ENCODE data around the gene DOLPP1.
A peak's percentile ranks its signal among the peaks of the same experiment; 100 is the strongest.

Gene DOLPP1

DNA sequence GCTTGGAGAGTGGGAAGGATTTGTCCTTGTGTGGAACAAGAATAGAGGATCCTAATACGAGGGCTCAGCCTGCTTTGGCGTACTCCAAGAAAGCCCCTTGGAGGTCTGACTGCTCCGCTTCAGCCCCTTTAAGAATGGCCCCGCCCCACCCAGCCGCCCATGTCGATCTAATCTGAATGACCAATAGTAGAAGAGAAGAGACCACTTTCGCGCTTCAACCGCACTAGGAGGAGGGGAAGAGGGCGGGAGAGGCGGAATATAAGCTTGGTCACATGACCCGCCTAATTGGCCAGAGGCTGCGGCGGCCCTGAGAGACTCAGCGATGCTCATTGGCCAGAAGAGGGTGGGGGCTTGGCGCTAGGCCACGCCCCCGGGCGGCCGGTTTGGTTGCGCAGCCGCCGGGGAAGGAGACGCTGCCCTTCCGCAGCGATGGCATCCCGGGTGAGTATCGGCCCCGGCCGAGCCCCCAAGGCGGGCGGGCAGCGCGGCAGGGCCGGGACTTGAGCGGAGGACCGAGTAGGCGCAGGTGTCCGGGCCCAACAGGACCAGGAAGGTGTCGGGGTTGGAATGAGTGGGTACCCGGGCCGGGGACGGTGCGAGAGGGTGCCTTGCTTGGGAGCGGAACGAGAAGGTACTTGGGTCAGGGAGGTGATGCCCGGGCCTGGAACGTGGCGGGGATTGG, 44.5 kb upstream of the DOLPP1 start, which contains the start of gene MIGA2 (continued):
- TF ChIP-seq, protein P1, sequence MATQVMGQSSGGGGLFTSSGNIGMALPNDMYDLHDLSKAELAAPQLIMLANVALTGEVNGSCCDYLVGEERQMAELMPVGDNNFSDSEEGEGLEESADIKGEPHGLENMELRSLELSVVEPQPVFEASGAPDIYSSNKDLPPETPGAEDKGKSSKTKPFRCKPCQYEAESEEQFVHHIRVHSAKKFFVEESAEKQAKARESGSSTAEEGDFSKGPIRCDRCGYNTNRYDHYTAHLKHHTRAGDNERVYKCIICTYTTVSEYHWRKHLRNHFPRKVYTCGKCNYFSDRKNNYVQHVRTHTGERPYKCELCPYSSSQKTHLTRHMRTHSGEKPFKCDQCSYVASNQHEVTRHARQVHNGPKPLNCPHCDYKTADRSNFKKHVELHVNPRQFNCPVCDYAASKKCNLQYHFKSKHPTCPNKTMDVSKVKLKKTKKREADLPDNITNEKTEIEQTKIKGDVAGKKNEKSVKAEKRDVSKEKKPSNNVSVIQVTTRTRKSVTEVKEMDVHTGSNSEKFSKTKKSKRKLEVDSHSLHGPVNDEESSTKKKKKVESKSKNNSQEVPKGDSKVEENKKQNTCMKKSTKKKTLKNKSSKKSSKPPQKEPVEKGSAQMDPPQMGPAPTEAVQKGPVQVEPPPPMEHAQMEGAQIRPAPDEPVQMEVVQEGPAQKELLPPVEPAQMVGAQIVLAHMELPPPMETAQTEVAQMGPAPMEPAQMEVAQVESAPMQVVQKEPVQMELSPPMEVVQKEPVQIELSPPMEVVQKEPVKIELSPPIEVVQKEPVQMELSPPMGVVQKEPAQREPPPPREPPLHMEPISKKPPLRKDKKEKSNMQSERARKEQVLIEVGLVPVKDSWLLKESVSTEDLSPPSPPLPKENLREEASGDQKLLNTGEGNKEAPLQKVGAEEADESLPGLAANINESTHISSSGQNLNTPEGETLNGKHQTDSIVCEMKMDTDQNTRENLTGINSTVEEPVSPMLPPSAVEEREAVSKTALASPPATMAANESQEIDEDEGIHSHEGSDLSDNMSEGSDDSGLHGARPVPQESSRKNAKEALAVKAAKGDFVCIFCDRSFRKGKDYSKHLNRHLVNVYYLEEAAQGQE (tag by site-specific recombination; IDR thresholded peaks at IDR 0.05), result no peak
- TF ChIP-seq ZNF366 (tag by site-specific recombination; conservative IDR thresholded peaks at IDR 0.05) (peak; percentile 93), GLIS2 (tag by site-specific recombination; IDR thresholded peaks at IDR 0.05) (peak; percentile 79), ZNF394 (tag by site-specific recombination; IDR thresholded peaks at IDR 0.05; ENCODE audit: borderline replicate concordance) (peak; percentile 62; the same call in 1 of the 2 replicates), ZSCAN30 (tag by site-specific recombination; IDR thresholded peaks at IDR 0.05) (no peak), SALL2 (tag by site-specific recombination; IDR thresholded peaks at IDR 0.05; ENCODE audit: borderline replicate concordance) (no peak), ZBTB17 (tag by site-specific recombination; IDR thresholded peaks at IDR 0.05) (peak; percentile 93), ZNF239 (tag by site-specific recombination; IDR thresholded peaks at IDR 0.05) (no peak; the same call in 1 of the 2 replicates), ZNF138 (tag by site-specific recombination; IDR thresholded peaks at IDR 0.05; ENCODE audit: borderline replicate concordance) (no peak), ZNF501 (tag by site-specific recombination; IDR thresholded peaks at IDR 0.05) (peak; percentile 95), SP7 (tag by site-specific recombination; IDR thresholded peaks at IDR 0.05) (peak; percentile 82), ZNF843 (tag by site-specific recombination; IDR thresholded peaks at IDR 0.05) (peak; percentile 73; the same call in 1 of the 2 replicates), ZBTB1 (tag by site-specific recombination; IDR thresholded peaks at IDR 0.05) (no peak), KLF16 (tag by site-specific recombination; IDR thresholded peaks at IDR 0.05) (peak; percentile 84), ZNF701 (tag by site-specific recombination; IDR thresholded peaks at IDR 0.05) (no peak), ZNF837 (tag by site-specific recombination; IDR thresholded peaks at IDR 0.05) (peak; percentile 24; the same call in 1 of the 2 replicates), HOXC10 (CRISPR knock-in tag; IDR thresholded peaks at IDR 0.05) (no peak), ZBTB7A (tag by site-specific recombination; IDR thresholded peaks at IDR 0.05; ENCODE audit: low read depth) (0 out of 2 replicates have a peak, but pooled peaks have one; percentile 77), ZFP41 (tag by site-specific recombination; IDR thresholded peaks at IDR 0.05; ENCODE audit: borderline replicate concordance) (no peak), ZBTB20 (tag by site-specific recombination; IDR thresholded peaks at IDR 0.05) (peak; percentile 99), MZF1 (tag by site-specific recombination; IDR thresholded peaks at IDR 0.05; ENCODE audit: borderline replicate concordance) (no peak), ZNF223 (tag by site-specific recombination; IDR thresholded peaks at IDR 0.05) (no peak), ZNF560 (tag by site-specific recombination; IDR thresholded peaks at IDR 0.05; ENCODE audit: borderline replicate concordance) (no peak), ZNF768 (tag by site-specific recombination; IDR thresholded peaks at IDR 0.05) (no peak), SCRT2 (tag by site-specific recombination; IDR thresholded peaks at IDR 0.05) (no peak), ZNF354C (tag by site-specific recombination; IDR thresholded peaks at IDR 0.05; ENCODE audit: borderline replicate concordance, low read depth) (no peak)
- TF ChIP-seq, protein P2, sequence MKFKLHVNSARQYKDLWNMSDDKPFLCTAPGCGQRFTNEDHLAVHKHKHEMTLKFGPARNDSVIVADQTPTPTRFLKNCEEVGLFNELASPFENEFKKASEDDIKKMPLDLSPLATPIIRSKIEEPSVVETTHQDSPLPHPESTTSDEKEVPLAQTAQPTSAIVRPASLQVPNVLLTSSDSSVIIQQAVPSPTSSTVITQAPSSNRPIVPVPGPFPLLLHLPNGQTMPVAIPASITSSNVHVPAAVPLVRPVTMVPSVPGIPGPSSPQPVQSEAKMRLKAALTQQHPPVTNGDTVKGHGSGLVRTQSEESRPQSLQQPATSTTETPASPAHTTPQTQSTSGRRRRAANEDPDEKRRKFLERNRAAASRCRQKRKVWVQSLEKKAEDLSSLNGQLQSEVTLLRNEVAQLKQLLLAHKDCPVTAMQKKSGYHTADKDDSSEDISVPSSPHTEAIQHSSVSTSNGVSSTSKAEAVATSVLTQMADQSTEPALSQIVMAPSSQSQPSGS (tag by site-specific recombination; IDR thresholded peaks at IDR 0.05; ENCODE audit: low read depth), result no peak
- TF ChIP-seq, protein P3, sequence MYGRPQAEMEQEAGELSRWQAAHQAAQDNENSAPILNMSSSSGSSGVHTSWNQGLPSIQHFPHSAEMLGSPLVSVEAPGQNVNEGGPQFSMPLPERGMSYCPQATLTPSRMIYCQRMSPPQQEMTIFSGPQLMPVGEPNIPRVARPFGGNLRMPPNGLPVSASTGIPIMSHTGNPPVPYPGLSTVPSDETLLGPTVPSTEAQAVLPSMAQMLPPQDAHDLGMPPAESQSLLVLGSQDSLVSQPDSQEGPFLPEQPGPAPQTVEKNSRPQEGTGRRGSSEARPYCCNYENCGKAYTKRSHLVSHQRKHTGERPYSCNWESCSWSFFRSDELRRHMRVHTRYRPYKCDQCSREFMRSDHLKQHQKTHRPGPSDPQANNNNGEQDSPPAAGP (tag by site-specific recombination; IDR thresholded peaks at IDR 0.05), result peak; percentile 82; the same call in 1 of the 2 replicates
- TF ChIP-seq, protein P4, sequence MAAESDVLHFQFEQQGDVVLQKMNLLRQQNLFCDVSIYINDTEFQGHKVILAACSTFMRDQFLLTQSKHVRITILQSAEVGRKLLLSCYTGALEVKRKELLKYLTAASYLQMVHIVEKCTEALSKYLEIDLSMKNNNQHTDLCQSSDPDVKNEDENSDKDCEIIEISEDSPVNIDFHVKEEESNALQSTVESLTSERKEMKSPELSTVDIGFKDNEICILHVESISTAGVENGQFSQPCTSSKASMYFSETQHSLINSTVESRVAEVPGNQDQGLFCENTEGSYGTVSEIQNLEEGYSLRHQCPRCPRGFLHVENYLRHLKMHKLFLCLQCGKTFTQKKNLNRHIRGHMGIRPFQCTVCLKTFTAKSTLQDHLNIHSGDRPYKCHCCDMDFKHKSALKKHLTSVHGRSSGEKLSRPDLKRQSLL (tag by site-specific recombination; IDR thresholded peaks at IDR 0.05), result no peak
- TF ChIP-seq, protein P5, sequence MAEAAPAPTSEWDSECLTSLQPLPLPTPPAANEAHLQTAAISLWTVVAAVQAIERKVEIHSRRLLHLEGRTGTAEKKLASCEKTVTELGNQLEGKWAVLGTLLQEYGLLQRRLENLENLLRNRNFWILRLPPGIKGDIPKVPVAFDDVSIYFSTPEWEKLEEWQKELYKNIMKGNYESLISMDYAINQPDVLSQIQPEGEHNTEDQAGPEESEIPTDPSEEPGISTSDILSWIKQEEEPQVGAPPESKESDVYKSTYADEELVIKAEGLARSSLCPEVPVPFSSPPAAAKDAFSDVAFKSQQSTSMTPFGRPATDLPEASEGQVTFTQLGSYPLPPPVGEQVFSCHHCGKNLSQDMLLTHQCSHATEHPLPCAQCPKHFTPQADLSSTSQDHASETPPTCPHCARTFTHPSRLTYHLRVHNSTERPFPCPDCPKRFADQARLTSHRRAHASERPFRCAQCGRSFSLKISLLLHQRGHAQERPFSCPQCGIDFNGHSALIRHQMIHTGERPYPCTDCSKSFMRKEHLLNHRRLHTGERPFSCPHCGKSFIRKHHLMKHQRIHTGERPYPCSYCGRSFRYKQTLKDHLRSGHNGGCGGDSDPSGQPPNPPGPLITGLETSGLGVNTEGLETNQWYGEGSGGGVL (tag by site-specific recombination; IDR thresholded peaks at IDR 0.05), result 0 out of 2 replicates have a peak, but pooled peaks have one; percentile 49

Data from HEK293 (cell line).